ENCODE data around the gene KRT84.

DNA sequence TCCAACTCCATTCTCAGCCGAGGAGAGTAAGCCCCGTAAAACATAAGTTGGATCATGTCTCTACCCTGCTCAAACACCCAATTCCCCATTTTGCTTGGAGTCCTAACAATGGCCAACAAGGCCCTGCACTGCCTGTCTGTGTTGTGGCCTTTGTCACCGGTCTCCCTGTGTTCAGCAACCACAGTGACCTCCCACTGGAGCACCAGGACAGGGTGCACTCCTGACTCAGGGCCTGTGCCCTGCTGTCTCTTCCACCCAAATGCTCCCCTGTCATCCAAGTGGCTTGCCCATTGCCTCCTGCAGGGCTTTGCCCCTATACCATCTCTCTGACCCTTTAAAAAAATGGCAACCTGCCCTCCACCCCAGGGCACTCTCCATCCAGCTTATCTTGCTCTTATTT, 13.7 kb downstream of the KRT84 start:
- TF ChIP-seq, protein P1, sequence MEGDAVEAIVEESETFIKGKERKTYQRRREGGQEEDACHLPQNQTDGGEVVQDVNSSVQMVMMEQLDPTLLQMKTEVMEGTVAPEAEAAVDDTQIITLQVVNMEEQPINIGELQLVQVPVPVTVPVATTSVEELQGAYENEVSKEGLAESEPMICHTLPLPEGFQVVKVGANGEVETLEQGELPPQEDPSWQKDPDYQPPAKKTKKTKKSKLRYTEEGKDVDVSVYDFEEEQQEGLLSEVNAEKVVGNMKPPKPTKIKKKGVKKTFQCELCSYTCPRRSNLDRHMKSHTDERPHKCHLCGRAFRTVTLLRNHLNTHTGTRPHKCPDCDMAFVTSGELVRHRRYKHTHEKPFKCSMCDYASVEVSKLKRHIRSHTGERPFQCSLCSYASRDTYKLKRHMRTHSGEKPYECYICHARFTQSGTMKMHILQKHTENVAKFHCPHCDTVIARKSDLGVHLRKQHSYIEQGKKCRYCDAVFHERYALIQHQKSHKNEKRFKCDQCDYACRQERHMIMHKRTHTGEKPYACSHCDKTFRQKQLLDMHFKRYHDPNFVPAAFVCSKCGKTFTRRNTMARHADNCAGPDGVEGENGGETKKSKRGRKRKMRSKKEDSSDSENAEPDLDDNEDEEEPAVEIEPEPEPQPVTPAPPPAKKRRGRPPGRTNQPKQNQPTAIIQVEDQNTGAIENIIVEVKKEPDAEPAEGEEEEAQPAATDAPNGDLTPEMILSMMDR (conservative IDR thresholded peaks at IDR 0.05 in 1 of 2, IDR thresholded peaks at IDR 0.05 in 1 of 2; ENCODE audit: extremely low read depth in 1 of 2, insufficient read depth in 1 of 2, low read depth in 1 of 2, low read length in 2 of 2): no peak
- TF ChIP-seq EZH2 (IDR thresholded peaks at IDR 0.05; ENCODE audit: borderline replicate concordance, low read length): no peak
